ENCODE measurements around the gene SCNN1A. TPM values are rescaled to one million over a fixed set of nuclear protein-coding genes. Genes with fewer than 3 reads are reported as not detected.

SCNN1A gene
- total and polyA plus RNA-seq, 2 of the 13 experiments (the other 11 are each of a cell fraction or from before 2014, with no cell fraction given) = 1.5 to 14.6 TPM

- TF ChIP-seq SMAD3 (CRISPR knock-in tag; IDR thresholded peaks at IDR 0.05) (0 out of 2 replicates have a peak, but pooled peaks have one; percentile 31), ZNF784 (CRISPR knock-in tag; IDR thresholded peaks at IDR 0.05; ENCODE audit: borderline replicate concordance) (no peak), ZBTB8A (CRISPR knock-in tag; IDR thresholded peaks at IDR 0.05; ENCODE audit: borderline replicate concordance, low read depth) (no peak), ZNF780A (CRISPR knock-in tag; IDR thresholded peaks at IDR 0.05) (no peak), MATR3 (CRISPR knock-in tag; IDR thresholded peaks at IDR 0.05) (no peak), CREBL2 (CRISPR knock-in tag; IDR thresholded peaks at IDR 0.05; ENCODE audit: borderline replicate concordance) (no peak), TRIM22 (IDR thresholded peaks at IDR 0.05) (no peak), TFE3 (CRISPR knock-in tag; IDR thresholded peaks at IDR 0.05) (0 out of 2 replicates have a peak, but pooled peaks have one; percentile 19), BCL6 (CRISPR knock-in tag; IDR thresholded peaks at IDR 0.05) (no peak), GATAD1 (CRISPR knock-in tag; IDR thresholded peaks at IDR 0.05) (0 out of 2 replicates have a peak, but pooled peaks have one; percentile 18), HBP1 (CRISPR knock-in tag; IDR thresholded peaks at IDR 0.05; ENCODE audit: low read depth) (peak; percentile 23; the same call in 1 of the 2 replicates), ZNF530 (CRISPR knock-in tag; IDR thresholded peaks at IDR 0.05; ENCODE audit: low read depth) (no peak), EP300 (IDR thresholded peaks at IDR 0.05; ENCODE audit: low read depth in 2 of 2, low read length in 2 of 2) (peak in 1 of 2 experiments; percentile 71; a peak in 2 of 4 replicates), EP300 (CRISPR knock-in tag; IDR thresholded peaks at IDR 0.05; ENCODE audit: borderline replicate concordance) (peak; percentile 12; the same call in 1 of the 2 replicates), SIX1 (CRISPR knock-in tag; IDR thresholded peaks at IDR 0.05; ENCODE audit: borderline replicate concordance) (peak; percentile 43; the same call in 1 of the 2 replicates), ISL2 (CRISPR knock-in tag; IDR thresholded peaks at IDR 0.05) (peak; percentile 68), MXD1 (CRISPR knock-in tag; IDR thresholded peaks at IDR 0.05) (no peak), IRF2 (CRISPR knock-in tag; IDR thresholded peaks at IDR 0.05) (peak; percentile 43; the same call in 1 of the 2 replicates), THAP8 (CRISPR knock-in tag; IDR thresholded peaks at IDR 0.05; ENCODE audit: borderline replicate concordance) (no peak), PRMT3 (CRISPR knock-in tag; IDR thresholded peaks at IDR 0.05; ENCODE audit: borderline replicate concordance, low read depth) (no peak), HNF4A (CRISPR knock-in tag; IDR thresholded peaks at IDR 0.05) (peak; percentile 37; the same call in 1 of the 2 replicates), CEBPB (IDR thresholded peaks at IDR 0.05; ENCODE audit: borderline replicate concordance, low read depth, low read length) (no peak), FOXO1 (CRISPR knock-in tag; IDR thresholded peaks at IDR 0.05) (peak; percentile 91)
Observed at GRCh38 chr12:6370994-6371754, 4.2 kb downstream of the SCNN1A start (continued).

Measured in HepG2 (cell line).